ENCODE results near the gene FZR1.
"Not testable (repeated sequence)": the region's sequence is repeated elsewhere in the genome, so short reads cannot be mapped to it uniquely, and the experiment has no call there.

The FZR1 gene

DNA sequence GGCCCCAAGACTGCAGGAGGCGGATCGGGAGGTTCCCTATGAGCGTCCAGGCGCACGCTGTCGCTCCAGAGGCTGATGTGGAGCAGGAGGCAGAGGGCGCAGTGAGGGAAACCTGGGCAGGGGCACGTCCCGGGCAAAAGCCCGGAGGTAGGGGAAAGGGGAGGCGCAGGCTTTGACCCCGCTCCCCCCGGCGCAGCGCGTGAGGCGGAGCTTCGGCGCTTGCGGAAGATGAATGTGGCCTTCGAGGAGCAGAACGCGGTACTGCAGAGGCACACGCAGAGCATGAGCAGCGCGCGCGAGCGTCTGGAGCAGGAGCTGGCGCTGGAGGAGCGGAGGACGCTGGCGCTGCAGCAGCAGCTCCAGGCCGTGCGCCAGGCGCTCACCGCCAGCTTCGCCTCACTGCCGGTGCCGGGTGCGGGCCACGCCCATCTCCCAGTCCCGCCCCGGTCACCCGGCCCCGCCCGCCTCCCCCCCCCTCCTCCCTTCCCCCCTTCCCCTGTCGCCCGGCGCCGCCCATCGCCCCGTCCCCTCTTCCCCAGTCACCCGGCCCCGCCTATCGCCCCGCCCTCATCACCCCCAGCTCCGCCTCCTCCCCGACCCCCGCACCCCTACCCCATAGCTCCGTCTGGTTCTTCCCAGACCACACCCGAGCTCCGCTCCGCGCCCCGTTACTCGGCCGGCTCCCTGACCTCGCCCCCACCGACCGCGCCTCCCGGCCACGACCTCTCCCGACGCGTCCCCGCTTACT is 70.8 kb downstream of the FZR1 start:
- DNase-seq: peak; percentile 66

DNA sequence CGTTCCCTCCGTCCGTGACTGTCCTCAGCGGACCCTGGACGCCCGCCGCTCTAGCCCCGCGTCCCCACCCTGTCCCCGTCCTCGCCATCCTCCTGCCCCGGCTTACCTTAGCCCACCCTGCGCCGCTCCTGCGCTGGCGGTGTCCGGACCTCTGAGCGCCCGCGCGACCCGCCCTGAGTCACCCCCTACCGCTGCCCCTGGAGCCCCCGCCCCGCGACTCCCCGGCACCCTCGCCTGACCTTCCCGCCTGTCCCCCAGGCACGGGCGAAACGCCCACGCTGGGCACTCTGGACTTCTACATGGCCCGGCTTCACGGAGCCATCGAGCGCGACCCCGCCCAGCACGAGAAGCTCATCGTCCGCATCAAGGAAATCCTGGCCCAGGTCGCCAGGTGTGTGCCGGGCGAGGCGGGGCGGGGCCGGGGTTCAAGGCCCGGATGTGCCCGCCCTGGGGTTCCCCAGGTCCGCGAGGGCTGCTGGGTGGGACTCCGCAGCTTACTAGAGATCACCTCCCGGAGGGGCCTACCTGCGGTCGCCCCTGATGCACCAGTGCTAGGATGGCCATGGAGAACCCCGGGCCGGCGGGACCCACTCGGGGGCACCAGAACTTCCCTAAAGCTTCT is 71.7 kb downstream of the FZR1 start:
- no peak for DNase-seq

DNA sequence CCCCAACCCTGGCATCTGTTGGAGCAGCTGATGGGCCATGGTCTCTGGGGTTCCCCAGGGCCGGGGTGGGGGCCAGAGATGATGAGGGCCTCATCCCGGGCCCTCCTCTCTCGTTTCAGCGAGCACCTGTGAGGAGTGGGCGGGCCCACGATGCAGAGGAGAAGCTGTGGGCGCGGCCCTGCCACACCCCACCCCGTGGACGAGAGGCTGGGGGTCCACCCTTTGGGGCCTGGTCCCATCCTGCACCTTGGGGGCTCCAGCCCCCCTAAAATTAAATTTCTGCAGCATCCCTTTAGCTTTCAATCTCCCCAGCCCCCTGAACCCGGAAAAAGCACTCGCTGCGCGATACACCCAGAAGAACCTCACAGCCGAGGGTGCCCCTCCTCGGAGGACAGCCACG is 72.3 kb downstream of the FZR1 start:
- DNase-seq: no peak

DNA sequence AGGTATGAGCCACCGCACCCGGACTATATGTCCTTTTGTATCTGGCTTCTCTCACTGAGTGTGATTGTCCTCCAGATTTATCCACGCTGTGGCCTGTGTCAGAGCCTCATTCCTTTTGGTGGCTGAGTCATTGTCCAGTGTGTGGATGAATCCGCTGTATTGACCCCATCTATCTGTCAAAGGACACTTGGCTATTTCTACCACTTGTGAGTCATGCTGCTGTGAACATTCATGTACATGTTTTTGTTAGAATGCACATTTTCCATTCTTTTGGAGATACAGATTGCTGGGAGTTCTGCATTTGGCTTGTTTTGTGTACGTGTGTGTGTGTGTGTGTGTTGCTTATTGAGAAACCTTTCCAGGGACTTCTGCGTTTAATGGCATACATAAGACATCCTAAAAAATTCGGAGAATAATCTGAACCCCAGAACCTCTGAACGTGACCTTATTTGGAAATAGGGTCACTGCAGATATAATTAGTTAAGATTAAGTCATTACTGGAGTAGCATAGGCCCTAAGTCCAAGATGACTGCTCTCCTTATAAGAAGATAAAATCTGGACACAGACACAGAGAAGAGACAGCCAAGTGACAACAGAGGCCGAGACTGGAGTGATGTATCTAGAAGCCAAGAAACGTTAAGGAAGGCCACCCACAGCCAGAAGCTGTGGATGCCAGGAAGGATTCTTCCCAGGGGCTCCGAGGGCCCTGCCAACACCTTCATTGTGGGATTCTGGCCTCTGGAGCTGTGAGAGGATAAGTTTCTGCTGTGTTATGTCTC is 74.2 kb downstream of the FZR1 start:
- DNase-seq: peak; percentile 88

DNA sequence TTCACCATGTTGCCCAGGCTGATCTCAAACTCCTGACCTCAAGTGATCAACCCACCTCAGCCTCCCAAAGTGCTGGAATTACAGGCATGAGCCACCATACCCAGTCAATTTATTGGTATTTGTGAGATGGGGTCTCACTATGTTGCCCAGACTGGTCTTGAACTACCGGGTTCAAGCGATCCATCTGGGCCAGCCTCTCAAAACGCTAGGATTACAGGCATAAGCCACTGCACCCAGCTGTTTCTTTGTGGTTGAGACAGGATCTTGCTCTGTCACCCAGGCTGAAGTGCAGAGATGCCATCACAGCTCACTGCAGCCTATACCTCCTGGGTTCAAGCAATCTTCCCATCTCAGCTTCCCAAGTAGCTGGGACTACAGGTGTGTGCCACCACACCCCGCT is 75.7 kb downstream of the FZR1 start:
- not testable (repeated sequence) for DNase-seq

DNA sequence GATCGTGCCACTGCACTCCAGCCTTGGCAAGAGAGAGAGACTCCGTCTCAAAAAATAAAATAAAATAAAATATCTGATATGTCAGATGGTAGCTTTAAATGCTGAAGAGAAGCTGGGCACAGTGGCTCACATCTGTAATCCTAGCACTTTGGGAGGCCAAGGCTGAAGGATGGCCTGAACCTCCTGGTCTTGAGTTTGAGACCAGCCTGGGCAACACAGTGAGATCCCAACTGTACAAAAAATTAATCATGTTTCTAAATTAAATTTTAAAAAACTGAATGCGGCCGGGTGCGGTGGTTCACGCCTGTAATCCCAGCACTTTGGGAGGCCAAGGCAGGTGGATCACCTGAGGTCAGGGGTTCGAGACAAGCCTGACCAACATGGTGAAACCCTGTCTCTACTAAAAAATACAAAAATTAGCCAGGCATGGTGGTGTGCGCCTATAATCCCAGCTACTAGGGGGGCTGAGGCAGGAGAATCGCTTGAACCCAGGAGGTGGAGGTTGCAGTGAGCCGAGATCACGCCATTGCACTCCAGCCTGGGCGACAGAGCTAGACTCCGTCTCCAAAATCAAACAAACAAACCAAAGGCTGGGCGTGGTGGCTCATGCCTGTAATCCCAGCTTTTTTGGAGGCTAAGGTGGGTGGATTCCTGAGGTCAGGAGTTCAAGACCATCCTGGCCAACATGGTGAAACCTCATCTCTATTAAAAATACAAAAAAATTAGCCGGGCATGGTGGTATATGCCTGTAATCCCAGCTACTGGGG is 78.1 kb downstream of the FZR1 start:
- not testable (repeated sequence) for DNase-seq

DNA sequence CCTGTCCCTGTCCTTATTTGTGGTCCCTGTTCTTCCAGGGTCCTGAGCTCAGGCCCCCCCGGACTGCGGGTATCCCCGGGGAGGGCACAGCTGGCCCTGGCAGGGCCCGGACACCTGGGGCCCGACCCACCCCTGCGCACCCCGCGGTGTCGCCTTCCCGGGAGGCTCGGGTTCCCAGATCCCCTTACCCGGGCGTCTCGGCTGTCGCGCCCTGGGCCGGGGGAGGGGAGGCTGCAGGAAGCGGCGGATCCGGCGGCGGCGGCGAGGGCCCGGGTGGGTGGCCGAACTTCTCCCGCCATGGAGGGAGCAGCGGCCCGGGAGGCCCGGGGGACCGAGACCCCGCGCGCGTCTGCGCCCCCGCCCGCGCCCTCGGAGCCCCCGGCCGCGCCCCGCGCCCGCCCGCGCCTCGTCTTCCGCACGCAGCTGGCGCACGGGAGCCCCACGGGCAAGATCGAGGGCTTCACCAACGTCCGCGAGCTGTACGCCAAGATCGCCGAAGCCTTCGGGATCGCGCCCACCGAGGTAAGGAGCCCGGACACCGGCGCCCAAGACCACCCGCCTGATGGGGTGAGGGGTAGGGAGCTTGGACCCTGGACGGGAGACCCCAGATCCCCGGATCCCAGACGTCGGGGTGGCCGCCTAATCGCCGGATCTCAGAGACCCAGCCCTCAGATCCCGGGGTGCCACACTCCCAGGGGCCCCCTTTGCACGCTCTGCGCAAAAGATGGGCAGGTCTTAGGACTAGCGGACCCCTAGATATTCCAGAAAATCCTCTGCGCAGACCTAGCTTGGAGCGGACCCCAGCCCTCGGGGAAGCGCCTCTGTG is 79.4 kb downstream of the FZR1 start, which contains the start of gene GIPC3:
Gene GIPC3, plus strand, starts transcription at position 178 of the 826 bp plus-strand sequence. Its CDS starts 120 bp downstream, at position 298.
- DNase-seq: no peak

DNA sequence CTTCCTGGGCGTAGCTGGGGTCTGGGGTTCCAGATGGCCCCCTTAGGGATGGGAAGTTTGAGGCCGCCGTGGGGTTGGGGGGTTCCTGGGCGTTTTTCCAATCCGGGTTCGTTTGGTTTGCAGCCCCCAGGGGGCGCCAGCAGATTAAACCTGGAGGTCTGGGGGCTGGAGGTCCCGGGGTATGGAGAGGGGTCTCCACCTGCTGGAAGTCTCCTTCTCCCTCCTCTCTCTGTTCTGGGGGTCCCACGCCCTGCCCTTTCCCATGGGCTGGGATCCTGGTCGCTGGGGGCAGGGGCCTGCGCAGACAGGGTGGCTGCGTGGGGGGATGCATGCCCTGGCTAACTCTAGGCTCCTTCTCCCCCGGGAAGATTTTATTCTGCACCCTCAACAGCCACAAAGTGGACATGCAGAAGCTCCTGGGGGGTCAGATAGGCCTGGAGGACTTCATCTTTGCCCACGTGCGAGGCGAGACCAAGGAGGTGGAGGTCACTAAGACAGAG is 80.1 kb downstream of the FZR1 start:
- no peak for DNase-seq

DNA sequence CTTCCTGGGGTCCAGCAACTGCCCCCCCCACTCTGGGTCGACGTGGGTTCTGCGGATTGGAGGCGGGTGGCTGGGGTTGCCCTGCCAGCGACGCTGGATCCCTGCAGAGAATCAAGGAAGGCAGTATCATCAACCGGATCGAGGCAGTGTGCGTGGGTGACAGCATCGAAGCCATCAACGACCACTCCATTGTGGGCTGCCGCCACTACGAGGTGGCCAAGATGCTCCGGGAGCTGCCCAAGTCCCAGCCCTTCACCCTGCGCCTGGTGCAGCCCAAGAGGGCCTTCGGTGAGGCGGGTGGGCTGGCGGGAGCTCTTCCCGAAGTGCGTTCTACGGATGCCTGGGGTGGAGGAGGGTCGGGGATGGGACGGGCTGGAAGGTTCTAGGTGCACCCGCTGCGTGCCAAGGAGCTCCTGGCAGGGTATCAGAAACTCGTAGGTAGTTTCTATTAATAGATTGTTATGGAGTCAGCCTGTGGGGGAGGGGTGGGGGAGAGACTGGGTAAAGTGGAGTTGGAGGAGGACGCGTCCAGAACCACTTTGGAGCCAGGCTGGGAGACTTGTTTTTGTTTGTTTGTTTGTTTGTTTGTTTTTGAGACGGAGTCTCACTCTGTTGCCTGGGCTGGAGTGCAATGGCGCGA is 80.7 kb downstream of the FZR1 start:
- no peak for DNase-seq
